SK-N-SH treated with all-trans-retinoic acid at 6 μM for 48 hours (cell line): ENCODE results near the gene CALY.

Source experiments
- ATAC-seq: fragments of 200-7000 bp; cut with Tn5 transposase; 3 replicates; pipeline ENCODE4 v1.9.1; 2020; ENCODE audit warnings: mild to moderate bottlenecking, moderate library complexity
- BACH2 ChIP-seq: fragments of 250-450 bp; sonication (Bioruptor Pico); IDR thresholded peaks from 2 replicates; pipeline ENCODE4 v1.9.0; 2021; ENCODE audit warnings: mild to moderate bottlenecking, borderline replicate concordance
- CSDC2 ChIP-seq: fragments of 250-450 bp; sonication (Bioruptor Pico); IDR thresholded peaks from 2 replicates; pipeline ENCODE4 v1.5.0; 2020; ENCODE audit warnings: mild to moderate bottlenecking, moderate library complexity
- ESRRG ChIP-seq: fragments of 250-450 bp; sonication (Bioruptor Pico); IDR thresholded peaks from 2 replicates; pipeline ENCODE4 v1.6.1; 2021; ENCODE audit warnings: mild to moderate bottlenecking
- GLIS3 ChIP-seq: fragments of 250-450 bp; sonication (Bioruptor Pico); IDR thresholded peaks from 2 replicates; pipeline ENCODE4 v1.5.0; 2020; ENCODE audit warnings: mild to moderate bottlenecking, moderate library complexity
- ISL1 ChIP-seq: fragments of 250-450 bp; sonication (Bioruptor Pico); IDR thresholded peaks from 2 replicates; pipeline ENCODE4 v2.1.2; 2022; ENCODE audit warnings: mild to moderate bottlenecking, moderate library complexity
- RARB ChIP-seq: fragments of 250-450 bp; sonication (Bioruptor Pico); IDR thresholded peaks from 2 replicates; pipeline ENCODE4 v1.8.0; 2021; ENCODE audit warnings: mild to moderate bottlenecking, moderate library complexity
- SNAI2 ChIP-seq: fragments of 250-450 bp; sonication (Bioruptor Pico); IDR thresholded peaks from 2 replicates; pipeline ENCODE4 v1.5.0; 2020; ENCODE audit warnings: mild to moderate bottlenecking, moderate library complexity
- TCF4 ChIP-seq: fragments of 250-450 bp; sonication (Bioruptor Pico); IDR thresholded peaks from 2 replicates; pipeline ENCODE4 v1.8.0; 2021; ENCODE audit warnings: mild to moderate bottlenecking, moderate library complexity, borderline replicate concordance
- ZC3H10 ChIP-seq: fragments of 250-450 bp; sonication (Bioruptor Pico); IDR thresholded peaks from 2 replicates; pipeline ENCODE4 v1.5.1; 2021; ENCODE audit warnings: mild to moderate bottlenecking, moderate library complexity
- ZFP3 ChIP-seq: fragments of 250-450 bp; sonication (Bioruptor Pico); IDR thresholded peaks from 2 replicates; pipeline ENCODE4 v1.5.0; 2020; ENCODE audit warnings: mild to moderate bottlenecking, moderate library complexity
- ZFP30 ChIP-seq: fragments of 450-650 bp; formaldehyde crosslinking; IDR thresholded peaks from 2 replicates; pipeline ENCODE4 v1.5.0; 2022; ENCODE audit warnings: mild to moderate bottlenecking, moderate library complexity
- ZNF565 ChIP-seq: fragments of 450-650 bp; formaldehyde crosslinking; conservative IDR thresholded peaks from 2 replicates; pipeline ENCODE4 v1.5.0; 2020; ENCODE audit warnings: low read depth, mild to moderate bottlenecking, moderate library complexity
- ZNF8 ChIP-seq: fragments of 450-650 bp; formaldehyde crosslinking; IDR thresholded peaks from 2 replicates; pipeline ENCODE4 v1.5.0; 2020; ENCODE audit warnings: mild to moderate bottlenecking, moderate library complexity
- TF ChIP-seq, protein P1 (sequence below): fragments of 250-450 bp; sonication (Bioruptor Pico); IDR thresholded peaks from 2 replicates; pipeline ENCODE4 v1.8.0; 2020; ENCODE audit warnings: mild to moderate bottlenecking, moderate library complexity, borderline replicate concordance
- TF ChIP-seq, protein P2 (sequence below): fragments of 250-450 bp; sonication (Bioruptor Pico); IDR thresholded peaks from 2 replicates; pipeline ENCODE4 v1.5.0; 2020; ENCODE audit warnings: mild to moderate bottlenecking, moderate library complexity
- TF ChIP-seq, protein P3 (sequence below): fragments of 250-450 bp; sonication (Bioruptor Pico); IDR thresholded peaks from 2 replicates; pipeline ENCODE4 v1.5.1; 2020; ENCODE audit warnings: low read depth, mild to moderate bottlenecking, moderate library complexity
- TF ChIP-seq, protein P4 (sequence below): fragments of 250-450 bp; sonication (Bioruptor Pico); IDR thresholded peaks from 2 replicates; pipeline ENCODE4 v1.5.1; 2021; ENCODE audit warnings: mild to moderate bottlenecking, moderate library complexity
- TF ChIP-seq, protein P5 (sequence below): fragments of 250-450 bp; sonication (Bioruptor Pico); IDR thresholded peaks from 2 replicates; pipeline ENCODE4 v1.8.0; 2021; ENCODE audit warnings: low read depth, mild to moderate bottlenecking, moderate library complexity, borderline replicate concordance

The CALY gene

DNA sequence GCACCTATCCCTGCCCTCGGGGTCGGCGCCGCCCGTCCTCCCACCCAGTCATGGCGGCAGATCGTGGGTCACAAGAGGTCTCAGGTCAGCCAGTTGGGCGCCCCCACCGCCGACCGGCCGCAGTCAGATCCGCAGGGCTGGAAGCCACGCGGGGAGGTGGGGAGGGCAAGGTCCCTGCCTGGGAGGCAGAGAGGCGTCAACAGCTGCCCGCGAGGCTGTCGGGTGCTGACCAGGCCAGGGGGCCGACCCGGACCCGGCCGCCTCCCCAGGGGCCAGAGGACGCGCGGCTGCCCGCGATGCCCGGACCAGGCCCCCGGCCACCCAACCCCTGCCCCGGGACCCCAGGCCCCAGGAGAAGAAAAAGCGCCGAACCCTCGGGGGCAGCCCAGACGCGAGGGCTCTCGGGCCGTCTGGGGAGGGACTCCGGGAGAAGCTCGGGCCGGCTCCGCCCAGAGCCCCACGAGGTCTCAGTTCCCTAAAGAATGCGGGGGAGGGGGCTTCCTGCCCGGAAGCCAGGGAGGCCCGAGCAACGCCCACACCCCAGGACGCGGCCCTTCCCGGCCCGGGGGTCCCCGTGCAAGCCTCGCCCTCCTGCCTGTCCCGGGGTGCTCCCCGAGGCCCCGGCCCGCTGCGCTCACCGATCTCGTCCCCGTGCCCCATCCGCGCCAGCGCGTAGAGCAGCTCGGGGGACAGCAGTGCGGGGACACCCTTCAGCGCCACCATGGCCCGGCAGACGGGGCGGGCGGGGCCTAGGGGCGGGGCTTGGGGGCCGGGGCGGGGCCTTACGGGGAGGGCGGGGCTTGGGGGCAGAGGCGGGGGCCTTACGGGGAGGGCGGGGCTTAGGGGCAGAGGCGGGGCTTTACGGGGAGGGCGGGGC, 20.8 kb upstream of the CALY start, which contains the start of gene FUOM:
Gene FUOM (minus strand): TSS at position 735 of the 877 bp plus-strand sequence. CDS start 12 bp downstream, at position 723.
- peak; percentile 74 for ATAC-seq
- TF ChIP-seq, protein P1, sequence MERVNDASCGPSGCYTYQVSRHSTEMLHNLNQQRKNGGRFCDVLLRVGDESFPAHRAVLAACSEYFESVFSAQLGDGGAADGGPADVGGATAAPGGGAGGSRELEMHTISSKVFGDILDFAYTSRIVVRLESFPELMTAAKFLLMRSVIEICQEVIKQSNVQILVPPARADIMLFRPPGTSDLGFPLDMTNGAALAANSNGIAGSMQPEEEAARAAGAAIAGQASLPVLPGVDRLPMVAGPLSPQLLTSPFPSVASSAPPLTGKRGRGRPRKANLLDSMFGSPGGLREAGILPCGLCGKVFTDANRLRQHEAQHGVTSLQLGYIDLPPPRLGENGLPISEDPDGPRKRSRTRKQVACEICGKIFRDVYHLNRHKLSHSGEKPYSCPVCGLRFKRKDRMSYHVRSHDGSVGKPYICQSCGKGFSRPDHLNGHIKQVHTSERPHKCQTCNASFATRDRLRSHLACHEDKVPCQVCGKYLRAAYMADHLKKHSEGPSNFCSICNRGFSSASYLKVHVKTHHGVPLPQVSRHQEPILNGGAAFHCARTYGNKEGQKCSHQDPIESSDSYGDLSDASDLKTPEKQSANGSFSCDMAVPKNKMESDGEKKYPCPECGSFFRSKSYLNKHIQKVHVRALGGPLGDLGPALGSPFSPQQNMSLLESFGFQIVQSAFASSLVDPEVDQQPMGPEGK (CRISPR knock-in tag) = no peak
- TF ChIP-seq ISL1 (CRISPR knock-in tag) = no peak
- TF ChIP-seq ZNF8 (CRISPR knock-in tag) = no peak
- TF ChIP-seq, protein P2, sequence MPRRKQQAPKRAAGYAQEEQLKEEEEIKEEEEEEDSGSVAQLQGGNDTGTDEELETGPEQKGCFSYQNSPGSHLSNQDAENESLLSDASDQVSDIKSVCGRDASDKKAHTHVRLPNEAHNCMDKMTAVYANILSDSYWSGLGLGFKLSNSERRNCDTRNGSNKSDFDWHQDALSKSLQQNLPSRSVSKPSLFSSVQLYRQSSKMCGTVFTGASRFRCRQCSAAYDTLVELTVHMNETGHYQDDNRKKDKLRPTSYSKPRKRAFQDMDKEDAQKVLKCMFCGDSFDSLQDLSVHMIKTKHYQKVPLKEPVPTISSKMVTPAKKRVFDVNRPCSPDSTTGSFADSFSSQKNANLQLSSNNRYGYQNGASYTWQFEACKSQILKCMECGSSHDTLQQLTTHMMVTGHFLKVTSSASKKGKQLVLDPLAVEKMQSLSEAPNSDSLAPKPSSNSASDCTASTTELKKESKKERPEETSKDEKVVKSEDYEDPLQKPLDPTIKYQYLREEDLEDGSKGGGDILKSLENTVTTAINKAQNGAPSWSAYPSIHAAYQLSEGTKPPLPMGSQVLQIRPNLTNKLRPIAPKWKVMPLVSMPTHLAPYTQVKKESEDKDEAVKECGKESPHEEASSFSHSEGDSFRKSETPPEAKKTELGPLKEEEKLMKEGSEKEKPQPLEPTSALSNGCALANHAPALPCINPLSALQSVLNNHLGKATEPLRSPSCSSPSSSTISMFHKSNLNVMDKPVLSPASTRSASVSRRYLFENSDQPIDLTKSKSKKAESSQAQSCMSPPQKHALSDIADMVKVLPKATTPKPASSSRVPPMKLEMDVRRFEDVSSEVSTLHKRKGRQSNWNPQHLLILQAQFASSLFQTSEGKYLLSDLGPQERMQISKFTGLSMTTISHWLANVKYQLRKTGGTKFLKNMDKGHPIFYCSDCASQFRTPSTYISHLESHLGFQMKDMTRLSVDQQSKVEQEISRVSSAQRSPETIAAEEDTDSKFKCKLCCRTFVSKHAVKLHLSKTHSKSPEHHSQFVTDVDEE (CRISPR knock-in tag) = no peak
- TF ChIP-seq, protein P3, sequence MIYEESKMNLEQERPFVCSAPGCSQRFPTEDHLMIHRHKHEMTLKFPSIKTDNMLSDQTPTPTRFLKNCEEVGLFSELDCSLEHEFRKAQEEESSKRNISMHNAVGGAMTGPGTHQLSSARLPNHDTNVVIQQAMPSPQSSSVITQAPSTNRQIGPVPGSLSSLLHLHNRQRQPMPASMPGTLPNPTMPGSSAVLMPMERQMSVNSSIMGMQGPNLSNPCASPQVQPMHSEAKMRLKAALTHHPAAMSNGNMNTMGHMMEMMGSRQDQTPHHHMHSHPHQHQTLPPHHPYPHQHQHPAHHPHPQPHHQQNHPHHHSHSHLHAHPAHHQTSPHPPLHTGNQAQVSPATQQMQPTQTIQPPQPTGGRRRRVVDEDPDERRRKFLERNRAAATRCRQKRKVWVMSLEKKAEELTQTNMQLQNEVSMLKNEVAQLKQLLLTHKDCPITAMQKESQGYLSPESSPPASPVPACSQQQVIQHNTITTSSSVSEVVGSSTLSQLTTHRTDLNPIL (CRISPR knock-in tag) = no peak
- no peak for TF ChIP-seq ZFP30 (CRISPR knock-in tag)
- no peak for TF ChIP-seq ZNF565 (CRISPR knock-in tag)
- TF ChIP-seq CSDC2 (CRISPR knock-in tag) = no peak
- TF ChIP-seq RARB = no peak
- TF ChIP-seq, all 23 proteins: peak for 0

DNA sequence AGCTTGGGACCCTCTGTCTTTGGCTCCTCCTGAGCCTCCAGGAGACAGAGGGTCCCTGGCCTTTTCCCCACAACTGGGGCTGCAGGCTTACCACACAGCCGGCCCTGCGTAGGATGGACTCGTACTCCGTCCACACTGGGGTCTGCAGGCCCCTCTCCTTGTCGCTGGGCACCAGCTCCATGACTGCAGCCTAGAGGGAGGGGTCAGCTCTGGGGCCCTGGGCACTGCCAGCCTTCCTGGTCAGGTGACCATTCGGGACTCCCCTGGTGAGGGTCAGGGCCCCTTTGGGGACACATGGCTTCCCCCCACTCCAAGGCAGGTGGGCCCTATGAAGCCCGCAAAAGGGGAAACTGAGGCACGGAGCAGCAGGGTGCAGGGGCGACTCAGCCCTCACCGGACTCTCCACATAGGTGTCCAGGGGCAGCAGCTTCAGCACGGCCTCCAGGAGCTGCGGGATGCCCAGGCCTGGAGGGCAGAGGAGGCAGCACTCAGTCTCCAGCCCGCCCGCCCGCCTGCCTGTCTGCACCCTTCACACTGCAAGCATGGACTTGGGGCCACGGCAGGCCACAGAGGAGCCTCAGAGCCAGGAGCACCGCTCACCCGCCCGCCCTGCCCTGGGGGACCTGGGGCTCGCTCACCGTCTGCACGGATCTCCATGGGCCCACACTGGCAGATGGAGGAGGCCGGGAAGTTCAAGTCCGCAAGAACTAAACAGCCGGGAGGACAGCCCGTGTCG, 20.0 kb upstream of the CALY start:
- TF ChIP-seq, protein P3 (CRISPR knock-in tag) = no peak
- no peak for TF ChIP-seq ZC3H10 (CRISPR knock-in tag)
- TF ChIP-seq BACH2 (CRISPR knock-in tag) = no peak
- no peak for TF ChIP-seq ZNF565 (CRISPR knock-in tag)
- TF ChIP-seq RARB = no peak
- no peak for TF ChIP-seq ESRRG (CRISPR knock-in tag)
- no peak for TF ChIP-seq GLIS3
- TF ChIP-seq, protein P1 (CRISPR knock-in tag) = no peak
- TF ChIP-seq, protein P4, sequence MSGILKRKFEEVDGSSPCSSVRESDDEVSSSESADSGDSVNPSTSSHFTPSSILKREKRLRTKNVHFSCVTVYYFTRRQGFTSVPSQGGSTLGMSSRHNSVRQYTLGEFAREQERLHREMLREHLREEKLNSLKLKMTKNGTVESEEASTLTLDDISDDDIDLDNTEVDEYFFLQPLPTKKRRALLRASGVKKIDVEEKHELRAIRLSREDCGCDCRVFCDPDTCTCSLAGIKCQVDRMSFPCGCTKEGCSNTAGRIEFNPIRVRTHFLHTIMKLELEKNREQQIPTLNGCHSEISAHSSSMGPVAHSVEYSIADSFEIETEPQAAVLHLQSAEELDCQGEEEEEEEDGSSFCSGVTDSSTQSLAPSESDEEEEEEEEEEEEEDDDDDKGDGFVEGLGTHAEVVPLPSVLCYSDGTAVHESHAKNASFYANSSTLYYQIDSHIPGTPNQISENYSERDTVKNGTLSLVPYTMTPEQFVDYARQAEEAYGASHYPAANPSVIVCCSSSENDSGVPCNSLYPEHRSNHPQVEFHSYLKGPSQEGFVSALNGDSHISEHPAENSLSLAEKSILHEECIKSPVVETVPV (CRISPR knock-in tag) = no peak
- TF ChIP-seq ZFP3 (CRISPR knock-in tag) = no peak
- no peak for TF ChIP-seq SNAI2
- TF ChIP-seq ZNF8 (CRISPR knock-in tag) = no peak
- ATAC-seq = peak; percentile 11

DNA sequence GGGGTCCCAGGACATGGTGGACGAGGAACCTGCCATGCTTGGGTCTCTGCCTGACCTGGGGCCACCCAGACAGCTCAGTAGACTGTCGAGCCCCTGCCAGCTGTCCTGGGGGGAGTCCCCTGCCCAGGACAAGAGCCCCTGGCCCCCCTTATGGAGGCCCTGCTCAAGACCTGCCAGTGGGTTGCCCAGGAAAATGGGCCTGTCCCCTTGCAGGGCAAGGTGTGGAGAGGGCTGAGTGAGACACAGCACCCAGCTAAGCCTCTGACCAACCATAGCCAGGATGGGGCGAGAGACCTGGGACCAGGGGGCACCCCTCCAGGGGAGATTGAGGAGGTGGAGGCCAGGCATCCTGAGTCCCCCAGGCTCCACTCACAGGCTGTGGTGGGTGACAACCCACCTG, 19.3 kb upstream of the CALY start:
- no peak for ATAC-seq
- TF ChIP-seq ZNF565 (CRISPR knock-in tag) (no peak), TCF4 (CRISPR knock-in tag) (no peak), ZC3H10 (CRISPR knock-in tag) (no peak)
- TF ChIP-seq, protein P5, sequence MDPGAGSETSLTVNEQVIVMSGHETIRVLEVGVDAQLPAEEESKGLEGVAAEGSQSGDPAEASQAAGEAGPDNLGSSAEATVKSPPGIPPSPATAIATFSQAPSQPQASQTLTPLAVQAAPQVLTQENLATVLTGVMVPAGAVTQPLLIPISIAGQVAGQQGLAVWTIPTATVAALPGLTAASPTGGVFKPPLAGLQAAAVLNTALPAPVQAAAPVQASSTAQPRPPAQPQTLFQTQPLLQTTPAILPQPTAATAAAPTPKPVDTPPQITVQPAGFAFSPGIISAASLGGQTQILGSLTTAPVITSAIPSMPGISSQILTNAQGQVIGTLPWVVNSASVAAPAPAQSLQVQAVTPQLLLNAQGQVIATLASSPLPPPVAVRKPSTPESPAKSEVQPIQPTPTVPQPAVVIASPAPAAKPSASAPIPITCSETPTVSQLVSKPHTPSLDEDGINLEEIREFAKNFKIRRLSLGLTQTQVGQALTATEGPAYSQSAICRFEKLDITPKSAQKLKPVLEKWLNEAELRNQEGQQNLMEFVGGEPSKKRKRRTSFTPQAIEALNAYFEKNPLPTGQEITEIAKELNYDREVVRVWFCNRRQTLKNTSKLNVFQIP (CRISPR knock-in tag) = no peak
